ENCODE results near the gene PYDC2.

The PYDC2 gene

DNA sequence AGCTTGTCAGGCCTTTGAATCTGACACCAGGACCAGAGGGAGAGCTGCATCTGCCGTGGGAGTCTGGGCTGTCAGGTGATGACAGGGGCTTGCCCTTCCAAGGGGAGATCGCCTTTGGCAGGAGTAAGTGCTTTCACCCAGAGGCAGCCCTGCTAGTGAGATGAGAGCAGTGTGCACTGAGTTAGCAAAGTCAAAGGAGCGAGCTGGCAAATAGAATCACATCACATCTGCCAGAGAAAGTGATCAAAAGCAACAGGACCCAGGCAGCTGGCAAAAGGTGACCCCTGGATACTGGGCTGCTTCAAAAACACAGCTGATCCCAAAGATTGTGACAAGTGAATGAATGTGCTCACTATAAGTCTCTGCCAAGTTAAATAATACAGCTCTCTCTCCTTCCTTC, 36.1 kb upstream of the PYDC2 start:
- TF ChIP-seq EZH2phosphoT487 (conservative IDR thresholded peaks at IDR 0.05; ENCODE audit: low read length), result no peak
- TF ChIP-seq, protein P1, sequence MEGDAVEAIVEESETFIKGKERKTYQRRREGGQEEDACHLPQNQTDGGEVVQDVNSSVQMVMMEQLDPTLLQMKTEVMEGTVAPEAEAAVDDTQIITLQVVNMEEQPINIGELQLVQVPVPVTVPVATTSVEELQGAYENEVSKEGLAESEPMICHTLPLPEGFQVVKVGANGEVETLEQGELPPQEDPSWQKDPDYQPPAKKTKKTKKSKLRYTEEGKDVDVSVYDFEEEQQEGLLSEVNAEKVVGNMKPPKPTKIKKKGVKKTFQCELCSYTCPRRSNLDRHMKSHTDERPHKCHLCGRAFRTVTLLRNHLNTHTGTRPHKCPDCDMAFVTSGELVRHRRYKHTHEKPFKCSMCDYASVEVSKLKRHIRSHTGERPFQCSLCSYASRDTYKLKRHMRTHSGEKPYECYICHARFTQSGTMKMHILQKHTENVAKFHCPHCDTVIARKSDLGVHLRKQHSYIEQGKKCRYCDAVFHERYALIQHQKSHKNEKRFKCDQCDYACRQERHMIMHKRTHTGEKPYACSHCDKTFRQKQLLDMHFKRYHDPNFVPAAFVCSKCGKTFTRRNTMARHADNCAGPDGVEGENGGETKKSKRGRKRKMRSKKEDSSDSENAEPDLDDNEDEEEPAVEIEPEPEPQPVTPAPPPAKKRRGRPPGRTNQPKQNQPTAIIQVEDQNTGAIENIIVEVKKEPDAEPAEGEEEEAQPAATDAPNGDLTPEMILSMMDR (IDR thresholded peaks at IDR 0.05; ENCODE audit: insufficient read depth, low read length, poor library complexity, severe bottlenecking), result no peak
- Histone ChIP-seq H4K20me1 (ENCODE audit: low read depth, low read length) (no peaks in the 10 kb centered on the region), H2AFZ (ENCODE audit: low read depth, low read length, severe bottlenecking) (no peak overlapping the region), H3K27ac (ENCODE audit: low read depth, low read length) (no peak overlapping the region), H3K4me2 (ENCODE audit: low read depth, low read length, poor library complexity, severe bottlenecking) (no peak overlapping the region), H3K27me3 (ENCODE audit: low read length) (no peaks in the 10 kb centered on the region), H3F3A (ENCODE audit: insufficient read depth) (no peaks in the 10 kb centered on the region), H3K79me2 (ENCODE audit: insufficient read depth, low read length) (no peaks in the 10 kb centered on the region), H3K36me3 (ENCODE audit: low read length) (no peaks in the 10 kb centered on the region), H3K9me2 (replicated peaks; ENCODE audit: insufficient read depth, low read length) (no peaks in the 10 kb centered on the region), H3K4me3 (ENCODE audit: insufficient read depth, low read length, poor library complexity, severe bottlenecking) (no peak overlapping the region), H3K9me3 (ENCODE audit: insufficient read depth, low read length) (no peaks in the 10 kb centered on the region), H3K9ac (ENCODE audit: low read length) (no peak overlapping the region)

- Histone ChIP-seq H3K79me2 (ENCODE audit: insufficient read depth, low read length) (no peaks in the 10 kb centered on the region), H4K20me1 (ENCODE audit: low read depth, low read length) (no peaks in the 10 kb centered on the region), H3K4me2 (ENCODE audit: low read depth, low read length, poor library complexity, severe bottlenecking) (no peak overlapping the region), H3K27ac (ENCODE audit: low read depth, low read length) (no peak overlapping the region), H3K27me3 (ENCODE audit: low read length) (no peaks in the 10 kb centered on the region), H2AFZ (ENCODE audit: low read depth, low read length, severe bottlenecking) (no peak overlapping the region), H3K4me3 (ENCODE audit: insufficient read depth, low read length, poor library complexity, severe bottlenecking) (no peak overlapping the region), H3K36me3 (ENCODE audit: low read length) (no peaks in the 10 kb centered on the region), H3K9me2 (replicated peaks; ENCODE audit: insufficient read depth, low read length) (no peaks in the 10 kb centered on the region), H3F3A (ENCODE audit: insufficient read depth) (no peaks in the 10 kb centered on the region), H3K9ac (ENCODE audit: low read length) (no peak overlapping the region), H3K9me3 (ENCODE audit: insufficient read depth, low read length) (no peaks in the 10 kb centered on the region)
- no peak for TF ChIP-seq EZH2phosphoT487 (conservative IDR thresholded peaks at IDR 0.05; ENCODE audit: low read length)
- TF ChIP-seq, protein P1 (IDR thresholded peaks at IDR 0.05; ENCODE audit: insufficient read depth, low read length, poor library complexity, severe bottlenecking), result no peak
Observed at GRCh38 chr3:191425322-191425734, 35.6 kb upstream of the PYDC2 start.

GRCh38 chr3:191426311-191426710, 34.7 kb upstream of the PYDC2 start:
- Histone ChIP-seq H4K20me1 (ENCODE audit: low read depth, low read length) (no peaks in the 10 kb centered on the region), H3K4me2 (ENCODE audit: low read depth, low read length, poor library complexity, severe bottlenecking) (no peak overlapping the region), H3K9me2 (replicated peaks; ENCODE audit: insufficient read depth, low read length) (no peaks in the 10 kb centered on the region), H3K9ac (ENCODE audit: low read length) (no peak overlapping the region), H3K79me2 (ENCODE audit: insufficient read depth, low read length) (no peaks in the 10 kb centered on the region), H3K9me3 (ENCODE audit: insufficient read depth, low read length) (no peaks in the 10 kb centered on the region), H3K36me3 (ENCODE audit: low read length) (no peaks in the 10 kb centered on the region), H2AFZ (ENCODE audit: low read depth, low read length, severe bottlenecking) (no peak overlapping the region), H3F3A (ENCODE audit: insufficient read depth) (no peaks in the 10 kb centered on the region), H3K27me3 (ENCODE audit: low read length) (no peaks in the 10 kb centered on the region), H3K27ac (ENCODE audit: low read depth, low read length) (no peak overlapping the region), H3K4me3 (ENCODE audit: insufficient read depth, low read length, poor library complexity, severe bottlenecking) (no peak overlapping the region)
- TF ChIP-seq EZH2phosphoT487 (conservative IDR thresholded peaks at IDR 0.05; ENCODE audit: low read length), result no peak
- TF ChIP-seq, protein P1 (IDR thresholded peaks at IDR 0.05; ENCODE audit: insufficient read depth, low read length, poor library complexity, severe bottlenecking), result no peak

Data from SU-DHL-6 (cell line).